OCI-LY7 (cell line): ENCODE data around the gene RTN4.

ENCODE experiments used
- EZH2phosphoT487 ChIP-seq: fragments of 200-600 bp; sonication (generic); IDR thresholded peaks from 2 replicates; pipeline ENCODE4 v1.6.1; 2018; ENCODE audit warnings: low read depth, borderline replicate concordance, mild to moderate bottlenecking, mixed run types, antibody characterized with exemption, low read length, moderate library complexity, mixed read lengths
- TF ChIP-seq, protein P1 (sequence below): fragments of 200-600 bp; sonication (generic); conservative IDR thresholded peaks from 2 replicates; pipeline ENCODE4 v1.5.1; 2014; ENCODE audit warnings: mild to moderate bottlenecking, antibody characterized with exemption, low read length, moderate library complexity, mixed read lengths

DNA sequence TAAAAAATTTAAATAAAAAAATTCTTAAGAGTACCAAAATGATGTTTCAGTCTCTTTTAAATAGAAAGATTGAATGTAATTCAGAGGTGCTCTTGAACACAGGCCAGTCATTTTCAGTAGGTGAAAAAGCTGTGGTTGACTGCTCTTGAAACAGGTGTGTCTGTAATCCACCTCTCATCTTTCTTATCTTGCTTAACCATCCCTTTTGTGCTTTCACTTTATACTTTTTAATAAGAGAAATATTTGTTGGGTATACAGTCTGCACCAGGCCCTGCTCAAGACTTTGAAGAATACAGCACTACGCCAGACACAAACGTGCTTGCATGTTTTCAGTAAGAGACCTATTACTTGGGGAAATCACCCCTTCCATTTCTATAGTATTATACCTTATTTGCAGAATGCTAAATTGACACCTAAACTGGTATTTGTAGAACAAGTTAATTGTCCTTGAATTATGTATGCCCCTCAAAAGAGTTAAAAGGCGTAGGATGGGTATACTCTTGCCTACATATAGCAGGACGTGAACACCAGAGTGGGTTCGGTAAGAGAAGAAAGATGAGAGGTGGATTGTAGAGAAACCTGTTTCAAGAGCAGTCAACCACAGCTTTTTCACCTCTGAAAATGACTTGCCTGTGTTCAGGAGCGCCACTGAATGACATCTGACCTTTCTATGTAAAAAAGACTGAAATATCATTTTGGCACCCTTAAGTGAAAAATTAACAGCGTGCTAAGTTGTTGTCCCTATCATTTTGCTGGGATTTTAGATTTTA lies 4.0 kb upstream of the RTN4 start:
- no peak for TF ChIP-seq EZH2phosphoT487
- TF ChIP-seq, protein P1, sequence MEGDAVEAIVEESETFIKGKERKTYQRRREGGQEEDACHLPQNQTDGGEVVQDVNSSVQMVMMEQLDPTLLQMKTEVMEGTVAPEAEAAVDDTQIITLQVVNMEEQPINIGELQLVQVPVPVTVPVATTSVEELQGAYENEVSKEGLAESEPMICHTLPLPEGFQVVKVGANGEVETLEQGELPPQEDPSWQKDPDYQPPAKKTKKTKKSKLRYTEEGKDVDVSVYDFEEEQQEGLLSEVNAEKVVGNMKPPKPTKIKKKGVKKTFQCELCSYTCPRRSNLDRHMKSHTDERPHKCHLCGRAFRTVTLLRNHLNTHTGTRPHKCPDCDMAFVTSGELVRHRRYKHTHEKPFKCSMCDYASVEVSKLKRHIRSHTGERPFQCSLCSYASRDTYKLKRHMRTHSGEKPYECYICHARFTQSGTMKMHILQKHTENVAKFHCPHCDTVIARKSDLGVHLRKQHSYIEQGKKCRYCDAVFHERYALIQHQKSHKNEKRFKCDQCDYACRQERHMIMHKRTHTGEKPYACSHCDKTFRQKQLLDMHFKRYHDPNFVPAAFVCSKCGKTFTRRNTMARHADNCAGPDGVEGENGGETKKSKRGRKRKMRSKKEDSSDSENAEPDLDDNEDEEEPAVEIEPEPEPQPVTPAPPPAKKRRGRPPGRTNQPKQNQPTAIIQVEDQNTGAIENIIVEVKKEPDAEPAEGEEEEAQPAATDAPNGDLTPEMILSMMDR = no peak
